Mammary epithelial cell (primary cell): ENCODE data around the gene CHST15.

Experiments used
- CTCF ChIP-seq, 2 donors: IDR thresholded peaks in 1 of 2; conservative IDR thresholded peaks in 1 of 2; 2 replicates each; pipeline ENCODE4 v1.5.1; 2011 to 2012; ENCODE audit warnings: inconsistent platforms in 2 of 2, low read length in 2 of 2, mild to moderate bottlenecking in 2 of 2, control low read depth in 1 of 2, low read depth in 1 of 2; ENCODE audit not compliant: insufficient read depth in 1 of 2; ENCODE audit errors: extremely low read depth in 1 of 2
- EZH2 ChIP-seq: IDR thresholded peaks from 2 replicates; pipeline ENCODE4 v1.6.1; 2012; ENCODE audit warnings: low read length, inconsistent platforms, borderline replicate concordance

- TF ChIP-seq CTCF (conservative IDR thresholded peaks at IDR 0.05 in 1 of 2, IDR thresholded peaks at IDR 0.05 in 1 of 2; ENCODE audit: extremely low read depth in 1 of 2, insufficient read depth in 1 of 2, low read depth in 1 of 2, low read length in 2 of 2), result no peak
- TF ChIP-seq EZH2, result no peak
These were observed 90.9 kb downstream of the CHST15 start for GRCh38 chr10:124002391-124003069.
